Stimulated activated CD4-positive, alpha-beta T cell treated with anti-CD3 and anti-CD28 coated beads, Interleukin-12 subunit alpha, Interleukin-12 subunit beta, amount 100 ng/mL, for 24 hours (primary cell): ENCODE data around the gene EFCAB3.
"Not testable (repeated sequence)": the region's sequence is repeated elsewhere in the genome, so short reads cannot be mapped to it uniquely, and the experiment has no call there.

Experiments used
- DNase-seq, 2 experiments: peaks; one replicate each; pipeline ENCODE4 v3.0.0-alpha.2; 2020; ENCODE audit warnings: low read depth in 2 of 2

EFCAB3 gene

GRCh38 chr17:62464422-62464821 lies 84.1 kb downstream of the EFCAB3 start:
- not testable (repeated sequence) for DNase-seq

GRCh38 chr17:62465271-62465670 lies 84.9 kb downstream of the EFCAB3 start:
- not testable (repeated sequence) for DNase-seq
